HCT116 (cell line): ENCODE measurements around the gene FCER2. TPM values are rescaled to one million over a fixed set of nuclear protein-coding genes. Genes with fewer than 3 reads are reported as not detected.

Experiments
- ATAC-seq: fragments of 200-7000 bp; cut with Tn5 transposase; 2 replicates; pipeline ENCODE4 v1.9.1; 2020; ENCODE audit warnings: mild to moderate bottlenecking, moderate library complexity
- BruUV-seq: library from RNA; stranded (reverse); fragments of 400-500 nt; replicated peaks from 2 replicates; lab custom pipeline; 2021; lab: Mats Ljungman, UMichigan
- CTCF ChIA-PET: fragments of 300-600 bp; sonication (Branson Sonifier 250); formaldehyde crosslinking; loops from one replicate; lab custom pipeline; 2021; ENCODE audit warnings: antibody characterized with exemption; lab: Charles Lee
- POLR2A ChIA-PET: fragments of 300-600, 350-600 bp; sonication (Branson Sonifier 250); formaldehyde crosslinking; loops from one replicate; lab custom pipeline; 2021; ENCODE audit warnings: antibody characterized with exemption; lab: Charles Lee
- RAD21 ChIA-PET, 2 experiments: fragments of 300-600 bp; sonication (Branson Sonifier 250); formaldehyde crosslinking; loops; one replicate each; lab custom pipeline; 2023; ENCODE audit warnings: low total read pairs in 2 of 2; ENCODE audit not compliant: uncharacterized antibody in 2 of 2, unreplicated experiment in 2 of 2, low non-redundant PET in 1 of 2; lab: Charles Lee
- DNase-seq: peaks from one replicate; pipeline ENCODE4 v3.0.0-alpha.2; 2010; ENCODE audit warnings: low read depth, low spot score
- H2AFZ ChIP-seq: fragments of 200-600 bp; shearing (Covaris generic), sonication (generic); 2 replicates; pipeline ENCODE4 v1.6.1; 2017; ENCODE audit warnings: low read depth, mixed run types, mixed read lengths, antibody characterized with exemption, low read length; ENCODE audit not compliant: poor library complexity, severe bottlenecking
- H3K27ac ChIP-seq: 2 replicates; pipeline ENCODE4 v1.5.1; 2012; ENCODE audit warnings: low read depth, low read length
- H3K27me3 ChIP-seq: fragments of 200-600 bp; sonication (generic); 2 replicates; pipeline ENCODE4 v1.6.1; 2016; ENCODE audit warnings: mixed run types, low read length, mixed read lengths; ENCODE audit not compliant: insufficient read depth
- H3K36me3 ChIP-seq, 2 experiments: fragments of 200-500 bp in 1 of 2; fragments of 200-600 bp in 1 of 2; sonication (Bioruptor generic) in 1 of 2; sonication (generic) in 1 of 2; 2 replicates each; pipeline versions ENCODE4 v1.5.1 to v1.6.1; 2014 to 2016; ENCODE audit warnings: low read length in 2 of 2, inconsistent platforms in 1 of 2, mixed read lengths in 1 of 2, mixed run types in 1 of 2; ENCODE audit not compliant: insufficient read depth in 2 of 2, control insufficient read depth in 1 of 2
- H3K4me1 ChIP-seq, 2 experiments: fragments of 200-600 bp in 1 of 2; sonication (generic) in 1 of 2; 2 replicates each; pipeline versions ENCODE4 v1.5.1 to v1.6.1; 2012 to 2017; ENCODE audit warnings: low read length in 2 of 2, inconsistent platforms in 1 of 2, mild to moderate bottlenecking in 1 of 2, mixed read lengths in 1 of 2, mixed run types in 1 of 2, moderate library complexity in 1 of 2; ENCODE audit not compliant: insufficient read depth in 2 of 2, control insufficient read depth in 1 of 2
- H3K4me2 ChIP-seq: fragments of 200-600 bp; sonication (generic); 2 replicates; pipeline ENCODE4 v1.6.1; 2017; ENCODE audit warnings: mixed run types, low read length, mixed read lengths
- H3K4me3 ChIP-seq, 2 experiments: fragments of 200-600 bp in 1 of 2; sonication (generic) in 1 of 2; replicated peaks in 1 of 2; 2 replicates each; pipeline ENCODE4 v1.5.1; 2011 to 2016; ENCODE audit warnings: low read length in 2 of 2, control low read depth in 1 of 2, low read depth in 1 of 2, mild to moderate bottlenecking in 1 of 2, mixed read lengths in 1 of 2, mixed run types in 1 of 2
- H3K79me2 ChIP-seq: fragments of 200-600 bp; sonication (generic); 2 replicates; pipeline ENCODE4 v1.6.1; 2017; ENCODE audit warnings: mild to moderate bottlenecking, mixed run types, low read length, moderate library complexity, mixed read lengths; ENCODE audit not compliant: insufficient read depth
- H3K9ac ChIP-seq: fragments of 200-600 bp; sonication (generic); 2 replicates; pipeline ENCODE4 v1.6.1; 2016; ENCODE audit warnings: low read length, mixed read lengths
- H3K9me2 ChIP-seq: fragments of 200-600 bp; sonication (generic), shearing (Covaris generic); 2 replicates; pipeline ENCODE4 v1.6.1; 2017; ENCODE audit warnings: mixed run types, mild to moderate bottlenecking, moderate library complexity; ENCODE audit not compliant: insufficient read depth
- H3K9me3 ChIP-seq, 2 experiments: fragments of 200-500 bp in 1 of 2; fragments of 200-600 bp in 1 of 2; sonication (Bioruptor generic) in 1 of 2; sonication (generic) in 1 of 2; 2 replicates each; pipeline ENCODE4 v1.6.1; 2014 to 2017; ENCODE audit warnings: low read length in 2 of 2, mixed read lengths in 2 of 2, inconsistent platforms in 1 of 2, low read depth in 1 of 2, mild to moderate bottlenecking in 1 of 2, mixed run types in 1 of 2, moderate library complexity in 1 of 2; ENCODE audit not compliant: control insufficient read depth in 1 of 2, insufficient read depth in 1 of 2
- H4K20me1 ChIP-seq: fragments of 200-600 bp; sonication (generic), shearing (Covaris generic); 2 replicates; pipeline ENCODE4 v1.6.1; 2017; ENCODE audit warnings: mixed run types, mild to moderate bottlenecking, moderate library complexity; ENCODE audit not compliant: insufficient read depth
- ELF1 ChIP-seq: IDR thresholded peaks from 2 replicates; pipeline ENCODE4 v1.6.1; 2012; ENCODE audit warnings: low read depth, borderline replicate concordance
- EZH2phosphoT487 ChIP-seq: fragments of 200-600 bp; IDR thresholded peaks from 2 replicates; pipeline ENCODE4 v1.6.1; 2018; ENCODE audit warnings: antibody characterized with exemption, borderline replicate concordance
- FOSL1 ChIP-seq: IDR thresholded peaks from 2 replicates; pipeline ENCODE4 v1.6.1; 2012; ENCODE audit warnings: low read depth
- JUND ChIP-seq: IDR thresholded peaks from 2 replicates; pipeline ENCODE4 v1.6.1; 2012
- POLR2AphosphoS5 ChIP-seq: IDR thresholded peaks from 2 replicates; pipeline ENCODE4 v1.6.1; 2011; ENCODE audit warnings: mild to moderate bottlenecking, low read depth, low read length, moderate library complexity
- RAD21 ChIP-seq: IDR thresholded peaks from 2 replicates; pipeline ENCODE4 v1.6.1; 2012; ENCODE audit warnings: low read depth, mild to moderate bottlenecking
- SIN3A ChIP-seq: IDR thresholded peaks from 2 replicates; pipeline ENCODE4 v1.6.1; 2012; ENCODE audit warnings: low read depth
- TCF7L2 ChIP-seq: IDR thresholded peaks from 2 replicates; pipeline ENCODE4 v1.7.0; 2011; ENCODE audit warnings: borderline replicate concordance, inconsistent platforms; ENCODE audit not compliant: insufficient read depth, insufficient read length; ENCODE audit errors: extremely low read depth
- ZNF274 ChIP-seq: fragments of 200-500 bp; sonication (Bioruptor generic); IDR thresholded peaks from 2 replicates; pipeline ENCODE4 v1.6.1; 2014; ENCODE audit warnings: mild to moderate bottlenecking, low read depth, low read length, inconsistent platforms
- intact Hi-C: fragments of 100-400 bp; cut with micrococcal nuclease; formaldehyde crosslinking; loops from 2 replicates; pipeline ENCODE4 v1.10.0; 2022
- total RNA-seq: library from RNA; stranded (reverse); gene quantifications from one replicate; pipeline ENCODE4 v1.2.1, GENCODE V29; 2021; ENCODE audit not compliant: unreplicated experiment
- TF ChIP-seq, protein P1 (sequence below), 3 experiments: fragments of 200-600 bp in 1 of 3; sonication (generic) in 1 of 3; IDR thresholded peaks in 2 of 3; conservative IDR thresholded peaks in 1 of 3; 2 replicates each; pipeline ENCODE4 v1.5.1; 2012 to 2017; ENCODE audit warnings: low read depth in 2 of 3, low read length in 2 of 3, antibody characterized with exemption in 1 of 3, borderline replicate concordance in 1 of 3, control low read depth in 1 of 3, mild to moderate bottlenecking in 1 of 3, mixed read lengths in 1 of 3, mixed run types in 1 of 3, moderate library complexity in 1 of 3; ENCODE audit not compliant: insufficient read depth in 1 of 3
- TF ChIP-seq, protein P2 (sequence below): IDR thresholded peaks from 2 replicates; pipeline ENCODE4 v1.6.1; 2012; ENCODE audit warnings: low read depth
- TF ChIP-seq, protein P3 (sequence below): IDR thresholded peaks from 2 replicates; pipeline ENCODE4 v1.6.1; 2012

Gene FCER2
- total RNA-seq, 1 experiment from 2014 or later = 0.20 TPM

DNA sequence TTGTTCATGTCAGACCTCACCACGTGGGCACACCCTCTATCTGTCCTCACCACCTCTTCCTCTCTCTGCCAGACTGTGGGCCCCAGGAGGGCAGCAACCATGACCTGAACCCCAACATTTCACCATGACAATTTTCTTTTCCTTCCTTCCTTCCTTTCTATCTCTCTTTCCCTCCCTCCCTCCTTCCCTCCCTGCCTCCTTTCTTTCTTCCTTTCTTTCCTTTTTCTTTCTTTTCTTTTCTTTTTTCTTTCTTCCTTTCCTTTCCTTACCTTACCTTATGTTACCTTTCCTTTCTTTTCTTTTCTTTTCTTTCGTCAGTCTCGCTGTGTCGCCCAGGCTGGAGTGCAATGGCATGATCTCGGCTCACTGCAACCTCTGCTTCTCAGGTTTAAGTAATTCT lies 8.7 kb upstream of the FCER2 start:
- ChIA-PET CTCF (no interaction called here), RAD21 (no interaction called here), POLR2A (no interaction called here)
- H3K9me3 ChIP-seq = no peaks in the 10 kb centered on the region
- H3K27me3 ChIP-seq = no peaks in the 10 kb centered on the region
- H4K20me1 ChIP-seq = no peaks in the 10 kb centered on the region
- no peak overlapping the region for H3K4me2 ChIP-seq
- H3K9me2 ChIP-seq = no peaks in the 10 kb centered on the region
- intact Hi-C loops = no loop called here
- no peak overlapping the region for H3K9ac ChIP-seq
- no peak overlapping the region for H3K27ac ChIP-seq
- H3K36me3 ChIP-seq = no peaks in the 10 kb centered on the region
- no peaks in the 10 kb centered on the region for H3K4me1 ChIP-seq
- no peak overlapping the region for H3K4me3 ChIP-seq
- TF ChIP-seq, protein P1, sequence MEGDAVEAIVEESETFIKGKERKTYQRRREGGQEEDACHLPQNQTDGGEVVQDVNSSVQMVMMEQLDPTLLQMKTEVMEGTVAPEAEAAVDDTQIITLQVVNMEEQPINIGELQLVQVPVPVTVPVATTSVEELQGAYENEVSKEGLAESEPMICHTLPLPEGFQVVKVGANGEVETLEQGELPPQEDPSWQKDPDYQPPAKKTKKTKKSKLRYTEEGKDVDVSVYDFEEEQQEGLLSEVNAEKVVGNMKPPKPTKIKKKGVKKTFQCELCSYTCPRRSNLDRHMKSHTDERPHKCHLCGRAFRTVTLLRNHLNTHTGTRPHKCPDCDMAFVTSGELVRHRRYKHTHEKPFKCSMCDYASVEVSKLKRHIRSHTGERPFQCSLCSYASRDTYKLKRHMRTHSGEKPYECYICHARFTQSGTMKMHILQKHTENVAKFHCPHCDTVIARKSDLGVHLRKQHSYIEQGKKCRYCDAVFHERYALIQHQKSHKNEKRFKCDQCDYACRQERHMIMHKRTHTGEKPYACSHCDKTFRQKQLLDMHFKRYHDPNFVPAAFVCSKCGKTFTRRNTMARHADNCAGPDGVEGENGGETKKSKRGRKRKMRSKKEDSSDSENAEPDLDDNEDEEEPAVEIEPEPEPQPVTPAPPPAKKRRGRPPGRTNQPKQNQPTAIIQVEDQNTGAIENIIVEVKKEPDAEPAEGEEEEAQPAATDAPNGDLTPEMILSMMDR (IDR thresholded peaks at IDR 0.05 in 2 of 3, conservative IDR thresholded peaks at IDR 0.05 in 1 of 3; ENCODE audit: borderline replicate concordance in 1 of 3, insufficient read depth in 1 of 3, low read depth in 2 of 3, low read length in 2 of 3) = no peak
- no peak for TF ChIP-seq POLR2AphosphoS5
- no peak for TF ChIP-seq JUND
- TF ChIP-seq SIN3A = no peak
- TF ChIP-seq, protein P2, sequence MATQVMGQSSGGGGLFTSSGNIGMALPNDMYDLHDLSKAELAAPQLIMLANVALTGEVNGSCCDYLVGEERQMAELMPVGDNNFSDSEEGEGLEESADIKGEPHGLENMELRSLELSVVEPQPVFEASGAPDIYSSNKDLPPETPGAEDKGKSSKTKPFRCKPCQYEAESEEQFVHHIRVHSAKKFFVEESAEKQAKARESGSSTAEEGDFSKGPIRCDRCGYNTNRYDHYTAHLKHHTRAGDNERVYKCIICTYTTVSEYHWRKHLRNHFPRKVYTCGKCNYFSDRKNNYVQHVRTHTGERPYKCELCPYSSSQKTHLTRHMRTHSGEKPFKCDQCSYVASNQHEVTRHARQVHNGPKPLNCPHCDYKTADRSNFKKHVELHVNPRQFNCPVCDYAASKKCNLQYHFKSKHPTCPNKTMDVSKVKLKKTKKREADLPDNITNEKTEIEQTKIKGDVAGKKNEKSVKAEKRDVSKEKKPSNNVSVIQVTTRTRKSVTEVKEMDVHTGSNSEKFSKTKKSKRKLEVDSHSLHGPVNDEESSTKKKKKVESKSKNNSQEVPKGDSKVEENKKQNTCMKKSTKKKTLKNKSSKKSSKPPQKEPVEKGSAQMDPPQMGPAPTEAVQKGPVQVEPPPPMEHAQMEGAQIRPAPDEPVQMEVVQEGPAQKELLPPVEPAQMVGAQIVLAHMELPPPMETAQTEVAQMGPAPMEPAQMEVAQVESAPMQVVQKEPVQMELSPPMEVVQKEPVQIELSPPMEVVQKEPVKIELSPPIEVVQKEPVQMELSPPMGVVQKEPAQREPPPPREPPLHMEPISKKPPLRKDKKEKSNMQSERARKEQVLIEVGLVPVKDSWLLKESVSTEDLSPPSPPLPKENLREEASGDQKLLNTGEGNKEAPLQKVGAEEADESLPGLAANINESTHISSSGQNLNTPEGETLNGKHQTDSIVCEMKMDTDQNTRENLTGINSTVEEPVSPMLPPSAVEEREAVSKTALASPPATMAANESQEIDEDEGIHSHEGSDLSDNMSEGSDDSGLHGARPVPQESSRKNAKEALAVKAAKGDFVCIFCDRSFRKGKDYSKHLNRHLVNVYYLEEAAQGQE = no peak
- no peak for TF ChIP-seq ZNF274
- TF ChIP-seq TCF7L2 = no peak
- no peak for TF ChIP-seq ELF1
- TF ChIP-seq, protein P3, sequence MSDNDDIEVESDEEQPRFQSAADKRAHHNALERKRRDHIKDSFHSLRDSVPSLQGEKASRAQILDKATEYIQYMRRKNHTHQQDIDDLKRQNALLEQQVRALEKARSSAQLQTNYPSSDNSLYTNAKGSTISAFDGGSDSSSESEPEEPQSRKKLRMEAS = no peak
- no peak for TF ChIP-seq EZH2phosphoT487
- no peak for TF ChIP-seq RAD21
- no peak for TF ChIP-seq FOSL1
- DNase-seq (no peak), ATAC-seq (no peak)
- no TSS peak for BruUV-seq
- H3K79me2 ChIP-seq = no peaks in the 10 kb centered on the region
- H2AFZ ChIP-seq = no peak overlapping the region
